ENCODE results near the gene PARP1.
"Not testable (repeated sequence)": the region's sequence is repeated elsewhere in the genome, so short reads cannot be mapped to it uniquely, and the experiment has no call there.

Gene PARP1

GRCh38 chr1:226407497-226408284 is at the start of gene PARP1:
TSS of gene PARP1 (minus strand) at chr1:226408093. CDS start at chr1:226407929, 164 bp downstream.
- DNase-seq (ENCODE audit: low spot score) = peak; percentile 97

- no peak for DNase-seq (ENCODE audit: low spot score)
Observed at GRCh38 chr1:226457307-226457712, 49.4 kb upstream of the PARP1 start.

GRCh38 chr1:226455843-226456242 is 48.0 kb upstream of the PARP1 start:
- DNase-seq (ENCODE audit: low spot score) = no peak

GRCh38 chr1:226454349-226454748 is 46.5 kb upstream of the PARP1 start:
- DNase-seq (ENCODE audit: low spot score) = no peak

- DNase-seq (ENCODE audit: low spot score) = no peak
Observed at GRCh38 chr1:226453015-226453704, 45.3 kb upstream of the PARP1 start.

GRCh38 chr1:226450688-226451087 is 42.8 kb upstream of the PARP1 start:
- no peak for DNase-seq (ENCODE audit: low spot score)

- no peak for DNase-seq (ENCODE audit: low spot score)
Observed at GRCh38 chr1:226449823-226450222, 41.9 kb upstream of the PARP1 start.

GRCh38 chr1:226447932-226448665 is 40.2 kb upstream of the PARP1 start:
- no peak for DNase-seq (ENCODE audit: low spot score)

- no peak for DNase-seq (ENCODE audit: low spot score)
Observed at GRCh38 chr1:226446094-226446493, 38.2 kb upstream of the PARP1 start.

GRCh38 chr1:226444901-226445300 is 37.0 kb upstream of the PARP1 start:
- no peak for DNase-seq (ENCODE audit: low spot score)

- DNase-seq (ENCODE audit: low spot score) = peak; percentile 29
Observed at GRCh38 chr1:226443439-226443838, 35.5 kb upstream of the PARP1 start.

- no peak for DNase-seq (ENCODE audit: low spot score)
Observed at GRCh38 chr1:226443033-226443432, 35.1 kb upstream of the PARP1 start.

GRCh38 chr1:226441629-226442028 is 33.7 kb upstream of the PARP1 start:
- no peak for DNase-seq (ENCODE audit: low spot score)

GRCh38 chr1:226440512-226440911 is 32.6 kb upstream of the PARP1 start:
- no peak for DNase-seq (ENCODE audit: low spot score)

GRCh38 chr1:226438007-226438406 is 30.1 kb upstream of the PARP1 start:
- DNase-seq (ENCODE audit: low spot score) = no peak

GRCh38 chr1:226436855-226437491 is 29.1 kb upstream of the PARP1 start:
- DNase-seq (ENCODE audit: low spot score) = no peak

- DNase-seq (ENCODE audit: low spot score) = no peak
Observed at GRCh38 chr1:226436472-226436854, 28.6 kb upstream of the PARP1 start.

- DNase-seq (ENCODE audit: low spot score) = no peak
Observed at GRCh38 chr1:226433341-226433720, 25.4 kb upstream of the PARP1 start.

- no peak for DNase-seq (ENCODE audit: low spot score)
Observed at GRCh38 chr1:226432586-226433340, 24.9 kb upstream of the PARP1 start.

- not testable (repeated sequence) for DNase-seq (ENCODE audit: low spot score)
Observed at GRCh38 chr1:226431898-226432297, 24.0 kb upstream of the PARP1 start.

- DNase-seq (ENCODE audit: low spot score) = no peak
Observed at GRCh38 chr1:226429858-226430715, 22.2 kb upstream of the PARP1 start.

All from AG08396 (cell line).